WTC11 (cell line): ENCODE measurements around the gene TMEM121B. TPM values are rescaled to one million over a fixed set of nuclear protein-coding genes. Genes with fewer than 3 reads are reported as not detected.

Source experiments
- ATF3 ChIP-seq: sonication (generic); formaldehyde crosslinking; conservative IDR thresholded peaks from 2 replicates; pipeline ENCODE4 v1.8.1; 2022; ENCODE audit warnings: mild to moderate bottlenecking, missing genetic modification reagents
- ATF6 ChIP-seq: sonication (generic); formaldehyde crosslinking; IDR thresholded peaks from 2 replicates; pipeline ENCODE4 v1.8.1; 2023; ENCODE audit warnings: mild to moderate bottlenecking, missing genetic modification reagents
- CREB1 ChIP-seq: sonication (generic); formaldehyde crosslinking; IDR thresholded peaks from 2 replicates; pipeline ENCODE4 v1.8.0; 2023; ENCODE audit warnings: mild to moderate bottlenecking, missing genetic modification reagents
- CREM ChIP-seq: sonication (generic); formaldehyde crosslinking; IDR thresholded peaks from 2 replicates; pipeline ENCODE4 v1.8.1; 2022; ENCODE audit warnings: mild to moderate bottlenecking, missing genetic modification reagents, moderate library complexity
- CTCF ChIP-seq: fragments of 200-600 bp; IDR thresholded peaks from 2 replicates; pipeline ENCODE4 v1.8.0; 2022; ENCODE audit warnings: antibody characterized with exemption
- E2F1 ChIP-seq: sonication (generic); formaldehyde crosslinking; IDR thresholded peaks from 2 replicates; pipeline ENCODE4 v1.8.0; 2022; ENCODE audit warnings: mild to moderate bottlenecking, missing genetic modification reagents
- EMX1 ChIP-seq: fragments of 250-450 bp; sonication (Bioruptor Pico); IDR thresholded peaks from 2 replicates; pipeline ENCODE4 v1.8.0; 2021; ENCODE audit warnings: mild to moderate bottlenecking
- ESRRA ChIP-seq: sonication (generic); formaldehyde crosslinking; IDR thresholded peaks from 2 replicates; pipeline ENCODE4 v1.8.1; 2022; ENCODE audit warnings: mild to moderate bottlenecking, missing genetic modification reagents, borderline replicate concordance
- ETV6 ChIP-seq: sonication (generic); formaldehyde crosslinking; IDR thresholded peaks from 2 replicates; pipeline ENCODE4 v1.8.1; 2022; ENCODE audit warnings: mild to moderate bottlenecking, missing genetic modification reagents
- FOXK1 ChIP-seq: sonication (generic); formaldehyde crosslinking; IDR thresholded peaks from 2 replicates; pipeline ENCODE4 v1.8.0; 2022; ENCODE audit warnings: mild to moderate bottlenecking, moderate library complexity, missing genetic modification reagents
- GABPB1 ChIP-seq: sonication (generic); formaldehyde crosslinking; IDR thresholded peaks from 2 replicates; pipeline ENCODE4 v1.8.1; 2023; ENCODE audit warnings: mild to moderate bottlenecking, missing genetic modification reagents
- JUN ChIP-seq: sonication (generic); formaldehyde crosslinking; IDR thresholded peaks from 2 replicates; pipeline ENCODE4 v1.8.0; 2023; ENCODE audit warnings: mild to moderate bottlenecking, missing genetic modification reagents
- MYBL2 ChIP-seq: sonication (generic); formaldehyde crosslinking; IDR thresholded peaks from 2 replicates; pipeline ENCODE4 v1.8.1; 2023; ENCODE audit warnings: mild to moderate bottlenecking, moderate library complexity, missing genetic modification reagents
- NFE2L1 ChIP-seq: sonication (generic); formaldehyde crosslinking; IDR thresholded peaks from 2 replicates; pipeline ENCODE4 v1.8.1; 2023; ENCODE audit warnings: missing genetic modification reagents
- NR3C1 ChIP-seq: sonication (generic); formaldehyde crosslinking; conservative IDR thresholded peaks from 2 replicates; pipeline ENCODE4 v1.8.1; 2023; ENCODE audit warnings: low read depth, mild to moderate bottlenecking, missing genetic modification reagents
- OVOL2 ChIP-seq: fragments of 250-450 bp; sonication (Bioruptor Pico); IDR thresholded peaks from 2 replicates; pipeline ENCODE4 v1.9.0; 2021; ENCODE audit warnings: mild to moderate bottlenecking, borderline replicate concordance
- SMAD3 ChIP-seq: sonication (generic); formaldehyde crosslinking; IDR thresholded peaks from 2 replicates; pipeline ENCODE4 v1.8.0; 2022; ENCODE audit warnings: missing genetic modification reagents, mild to moderate bottlenecking, borderline replicate concordance
- SMAD4 ChIP-seq: sonication (generic); formaldehyde crosslinking; IDR thresholded peaks from 2 replicates; pipeline ENCODE4 v1.8.0; 2022; ENCODE audit warnings: mild to moderate bottlenecking, missing genetic modification reagents
- TCF7 ChIP-seq: sonication (generic); formaldehyde crosslinking; IDR thresholded peaks from 2 replicates; pipeline ENCODE4 v1.8.0; 2022; ENCODE audit warnings: mild to moderate bottlenecking, low read depth, missing genetic modification reagents, moderate library complexity
- USF1 ChIP-seq: sonication (generic); formaldehyde crosslinking; IDR thresholded peaks from 2 replicates; pipeline ENCODE4 v1.8.0; 2022; ENCODE audit warnings: mild to moderate bottlenecking, missing genetic modification reagents
- USF2 ChIP-seq: sonication (generic); formaldehyde crosslinking; IDR thresholded peaks from 2 replicates; pipeline ENCODE4 v1.8.1; 2023; ENCODE audit warnings: mild to moderate bottlenecking, missing genetic modification reagents, moderate library complexity
- ZNF121 ChIP-seq: sonication (generic); formaldehyde crosslinking; IDR thresholded peaks from 2 replicates; pipeline ENCODE4 v1.8.0; 2023; ENCODE audit warnings: missing genetic modification reagents
- ZNF219 ChIP-seq: sonication (generic); formaldehyde crosslinking; IDR thresholded peaks from 2 replicates; pipeline ENCODE4 v1.8.0; 2023; ENCODE audit warnings: missing genetic modification reagents, mild to moderate bottlenecking, borderline replicate concordance
- ZNF232 ChIP-seq: sonication (generic); formaldehyde crosslinking; IDR thresholded peaks from 2 replicates; pipeline ENCODE4 v1.8.0; 2022; ENCODE audit warnings: mild to moderate bottlenecking, missing genetic modification reagents
- ZNF532 ChIP-seq: fragments of 250-450 bp; sonication (Bioruptor Pico); IDR thresholded peaks from 2 replicates; pipeline ENCODE4 v1.9.0; 2021; ENCODE audit warnings: mild to moderate bottlenecking, borderline replicate concordance
- ZSCAN18 ChIP-seq: fragments of 250-450 bp; sonication (Bioruptor Pico); IDR thresholded peaks from 2 replicates; pipeline ENCODE4 v2.1.2; 2022; ENCODE audit warnings: mild to moderate bottlenecking, moderate library complexity
- total RNA-seq: library from RNA; stranded (reverse); gene quantifications from 3 replicates; pipeline ENCODE4 v1.2.3, GENCODE V29; 2021

The TMEM121B gene
- total RNA-seq, 1 experiment from 2014 or later = 7.5 TPM

- TF ChIP-seq USF1 (peak; percentile 71; the same call in 1 of the 2 replicates), SMAD4 (peak; percentile 75; the same call in 1 of the 2 replicates), ZNF121 (CRISPR knock-in tag) (no peak), CREM (CRISPR knock-in tag) (no peak), CREB1 (CRISPR knock-in tag) (no peak), ZNF219 (CRISPR knock-in tag) (0 out of 2 replicates have a peak, but pooled peaks have one; percentile 75), NFE2L1 (CRISPR knock-in tag) (peak; percentile 67; the same call in 1 of the 2 replicates), CTCF (peak; percentile 71), TCF7 (CRISPR knock-in tag) (0 out of 2 replicates have a peak, but pooled peaks have one; percentile 58), ZNF532 (CRISPR knock-in tag) (no peak), FOXK1 (CRISPR knock-in tag) (peak; percentile 63; the same call in 1 of the 2 replicates), ATF6 (CRISPR knock-in tag) (peak; percentile 85; the same call in 1 of the 2 replicates), USF2 (no peak), EMX1 (CRISPR knock-in tag) (no peak), OVOL2 (no peak), MYBL2 (CRISPR knock-in tag) (0 out of 2 replicates have a peak, but pooled peaks have one; percentile 51), ATF3 (CRISPR knock-in tag) (no peak), ESRRA (CRISPR knock-in tag) (no peak), GABPB1 (CRISPR knock-in tag) (no peak), ETV6 (CRISPR knock-in tag) (peak; percentile 74; the same call in 1 of the 2 replicates), E2F1 (CRISPR knock-in tag) (no peak; the same call in 1 of the 2 replicates), JUN (CRISPR knock-in tag) (peak; percentile 89; the same call in 1 of the 2 replicates), ZNF232 (no peak), NR3C1 (CRISPR knock-in tag) (0 out of 2 replicates have a peak, but pooled peaks have one; percentile 75), SMAD3 (CRISPR knock-in tag) (peak; percentile 74), ZSCAN18 (CRISPR knock-in tag) (no peak)
Observed at GRCh38 chr22:17119481-17120202, 1.5 kb downstream of the TMEM121B start (continued).
